Brain microvascular endothelial cell (primary cell): Measurements from ENCODE around the gene COL13A1.

Experiments used
- DNase-seq: peaks from one replicate; pipeline ENCODE4 v3.0.0-alpha.2; 2020
- H3K27ac ChIP-seq: fragments of 250-450 bp; sonication (Bioruptor Pico); 2 replicates; pipeline ENCODE4 v1.5.1; 2020; ENCODE audit warnings: mild to moderate bottlenecking, moderate library complexity
- H3K27me3 ChIP-seq: fragments of 250-450 bp; sonication (Bioruptor Pico); replicated peaks from 2 replicates; pipeline ENCODE4 v1.5.1; 2020; ENCODE audit warnings: mild to moderate bottlenecking
- H3K36me3 ChIP-seq: fragments of 250-450 bp; sonication (Bioruptor Pico); replicated peaks from 2 replicates; pipeline ENCODE4 v1.5.1; 2020; ENCODE audit warnings: mild to moderate bottlenecking
- H3K4me3 ChIP-seq: 2 replicates; pipeline ENCODE4 v1.5.1; 2011; ENCODE audit warnings: low read depth, mild to moderate bottlenecking, control low read depth, low read length, moderate library complexity
- in situ Hi-C: cut with HindIII; loops from 2 replicates; pipeline ENCODE4 v1.10.0; 2017; ENCODE audit warnings: low sequenced_read_pairs, low pct_ligation_motif_present
- TF ChIP-seq, protein P1 (sequence below): IDR thresholded peaks from 2 replicates; pipeline ENCODE4 v1.5.1; 2011; ENCODE audit warnings: low read depth, mild to moderate bottlenecking, moderate library complexity, low read length, control low read depth, inconsistent platforms; ENCODE audit errors: missing control alignments

The COL13A1 gene

DNA sequence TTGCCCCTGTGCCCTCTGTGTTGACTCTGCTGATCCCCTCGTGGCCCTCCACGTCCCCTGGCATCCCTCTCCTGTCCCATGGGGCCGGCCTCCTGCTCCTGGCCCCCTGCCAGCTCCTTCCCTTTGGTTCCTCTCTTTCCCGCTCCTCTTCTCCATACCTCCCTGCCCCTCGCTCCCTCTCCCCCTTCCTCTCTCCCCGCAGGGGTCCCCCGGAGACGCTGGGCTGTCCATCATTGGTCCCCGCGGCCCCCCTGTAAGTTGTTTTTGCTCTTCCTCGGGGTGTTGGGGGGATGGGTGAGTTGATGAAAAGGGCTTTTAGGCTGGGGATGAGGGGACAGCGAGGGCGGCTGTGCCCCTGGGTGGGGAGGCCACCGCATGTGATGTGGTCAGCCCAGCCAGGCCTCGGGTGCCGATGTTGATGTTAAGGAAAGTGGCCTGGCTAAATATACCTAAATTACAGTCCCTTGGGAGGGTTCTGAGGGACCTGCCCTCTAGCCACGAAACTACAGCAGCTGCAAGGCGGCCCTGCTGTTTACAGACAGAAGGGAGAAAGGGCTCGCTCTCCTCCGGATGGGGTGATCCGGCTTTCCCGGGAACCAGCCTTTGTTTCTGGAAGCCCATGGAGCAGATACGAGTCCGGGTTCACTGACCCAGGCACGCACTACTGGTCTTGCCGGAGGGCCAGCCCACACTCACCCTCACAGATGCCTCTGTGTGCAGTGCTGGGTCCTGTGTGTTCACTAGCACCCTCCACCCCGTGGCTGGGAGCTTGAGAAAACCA, 78.8 kb downstream of the COL13A1 start:
- DNase-seq = no peak
- TF ChIP-seq, protein P1, sequence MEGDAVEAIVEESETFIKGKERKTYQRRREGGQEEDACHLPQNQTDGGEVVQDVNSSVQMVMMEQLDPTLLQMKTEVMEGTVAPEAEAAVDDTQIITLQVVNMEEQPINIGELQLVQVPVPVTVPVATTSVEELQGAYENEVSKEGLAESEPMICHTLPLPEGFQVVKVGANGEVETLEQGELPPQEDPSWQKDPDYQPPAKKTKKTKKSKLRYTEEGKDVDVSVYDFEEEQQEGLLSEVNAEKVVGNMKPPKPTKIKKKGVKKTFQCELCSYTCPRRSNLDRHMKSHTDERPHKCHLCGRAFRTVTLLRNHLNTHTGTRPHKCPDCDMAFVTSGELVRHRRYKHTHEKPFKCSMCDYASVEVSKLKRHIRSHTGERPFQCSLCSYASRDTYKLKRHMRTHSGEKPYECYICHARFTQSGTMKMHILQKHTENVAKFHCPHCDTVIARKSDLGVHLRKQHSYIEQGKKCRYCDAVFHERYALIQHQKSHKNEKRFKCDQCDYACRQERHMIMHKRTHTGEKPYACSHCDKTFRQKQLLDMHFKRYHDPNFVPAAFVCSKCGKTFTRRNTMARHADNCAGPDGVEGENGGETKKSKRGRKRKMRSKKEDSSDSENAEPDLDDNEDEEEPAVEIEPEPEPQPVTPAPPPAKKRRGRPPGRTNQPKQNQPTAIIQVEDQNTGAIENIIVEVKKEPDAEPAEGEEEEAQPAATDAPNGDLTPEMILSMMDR = no peak
- no peak overlapping the region for H3K27ac ChIP-seq
- H3K36me3 ChIP-seq = no peaks in the 10 kb centered on the region
- no peaks in the 10 kb centered on the region for H3K27me3 ChIP-seq
- in situ Hi-C loops = no loop called here
- H3K4me3 ChIP-seq = no peak overlapping the region

DNA sequence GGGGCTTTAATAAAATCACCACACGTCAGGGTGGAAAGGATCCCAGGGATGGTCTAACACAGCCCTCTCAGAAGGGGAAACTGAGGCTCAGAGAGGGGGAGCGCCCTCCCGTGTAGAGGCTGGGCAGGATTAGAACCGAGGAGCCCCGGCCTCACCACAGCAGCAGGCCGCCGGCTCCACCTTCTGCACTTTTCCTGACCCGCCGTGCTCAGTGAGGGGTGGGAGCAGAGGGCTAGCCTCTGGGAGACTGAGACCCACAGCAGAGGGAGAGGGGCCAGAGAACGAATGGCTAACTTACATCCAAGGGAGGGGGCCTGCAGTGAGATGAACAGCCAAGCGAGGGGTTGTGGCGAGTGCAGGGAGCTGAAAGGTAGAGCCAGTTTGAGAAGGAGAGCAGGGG, 79.5 kb downstream of the COL13A1 start:
- H3K36me3 ChIP-seq = no peaks in the 10 kb centered on the region
- in situ Hi-C loops = no loop called here
- DNase-seq = no peak
- TF ChIP-seq, protein P1 = no peak
- no peak overlapping the region for H3K4me3 ChIP-seq
- no peaks in the 10 kb centered on the region for H3K27me3 ChIP-seq
- no peak overlapping the region for H3K27ac ChIP-seq

DNA sequence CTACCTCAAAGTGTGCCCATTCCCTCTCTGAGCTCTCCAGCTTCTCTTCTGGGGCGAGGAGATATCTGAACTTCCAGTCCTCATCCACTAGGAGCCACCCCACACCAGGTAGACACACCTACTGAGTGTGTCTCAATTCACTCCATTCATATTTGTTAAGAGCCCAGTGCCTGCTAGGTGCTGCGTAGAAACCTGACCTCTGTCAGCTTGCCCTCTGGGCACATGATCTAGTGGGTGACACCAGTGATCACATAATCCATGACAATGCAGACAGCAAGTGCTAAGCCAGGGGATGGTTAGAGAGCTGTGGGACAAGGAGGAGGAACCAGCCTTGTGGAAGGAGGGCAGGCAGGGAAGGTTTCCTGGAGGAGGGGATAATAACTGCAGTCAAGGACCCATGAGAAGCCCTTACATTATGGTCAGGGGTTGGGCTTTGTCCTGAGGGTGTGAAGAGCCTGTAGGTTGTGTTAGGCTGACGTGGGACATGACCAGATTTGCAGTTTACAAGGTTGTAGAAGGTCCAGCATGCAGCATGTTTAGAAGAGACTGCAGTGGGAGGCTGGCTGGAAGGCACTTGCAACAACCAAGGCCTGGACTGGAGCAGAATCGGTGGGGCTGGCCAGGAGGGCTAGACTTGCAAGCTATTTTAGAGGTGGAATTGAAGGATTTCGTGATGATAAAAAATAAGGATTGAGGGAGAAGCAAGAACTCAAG, 81.8 kb downstream of the COL13A1 start:
- DNase-seq = no peak
- Histone ChIP-seq H3K36me3 (no peaks in the 10 kb centered on the region), H3K27ac (no peak overlapping the region), H3K27me3 (no peaks in the 10 kb centered on the region), H3K4me3 (no peak overlapping the region)
- TF ChIP-seq, protein P1 = peak; percentile 30
- in situ Hi-C loops = no loop called here

DNA sequence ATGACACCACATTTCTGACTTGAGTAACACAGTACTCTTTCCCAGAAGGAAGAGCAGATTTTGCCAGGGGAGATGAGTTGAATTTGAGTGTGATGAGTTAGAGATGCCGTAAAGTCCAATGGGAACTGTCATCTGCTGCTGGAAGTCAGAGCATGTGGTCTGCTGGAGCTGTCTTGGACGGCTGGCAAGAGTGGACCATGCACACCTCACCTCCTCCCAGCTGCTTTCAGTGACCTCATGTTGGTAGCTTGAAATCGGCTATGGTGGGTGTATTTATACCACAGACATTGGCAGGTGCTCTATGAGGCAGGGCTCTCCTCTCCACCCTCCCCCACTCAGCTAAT, 82.3 kb downstream of the COL13A1 start:
- H3K4me3 ChIP-seq = no peak overlapping the region
- no peaks in the 10 kb centered on the region for H3K27me3 ChIP-seq
- no peaks in the 10 kb centered on the region for H3K36me3 ChIP-seq
- TF ChIP-seq, protein P1 = no peak
- no peak overlapping the region for H3K27ac ChIP-seq
- no peak for DNase-seq
- in situ Hi-C loops = no loop called here

DNA sequence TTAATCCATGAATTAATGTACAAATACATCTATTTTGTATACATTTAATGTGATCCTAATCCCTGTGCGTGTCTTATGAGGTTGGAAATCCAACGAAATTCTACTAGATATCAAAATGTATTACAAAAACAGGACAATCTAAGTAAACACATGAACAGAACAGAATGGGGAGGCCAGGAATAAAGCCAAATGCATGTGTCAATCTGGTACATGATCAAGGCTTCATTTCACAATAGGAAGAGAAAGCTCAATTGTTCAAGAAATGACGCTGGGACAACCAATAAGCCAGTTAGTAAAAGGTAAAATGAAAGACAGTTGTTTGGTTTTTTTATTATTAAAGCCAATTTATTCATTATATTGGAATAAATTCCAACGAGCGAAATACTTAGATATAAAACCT, 83.0 kb downstream of the COL13A1 start:
- TF ChIP-seq, protein P1 = no peak
- DNase-seq = no peak
- in situ Hi-C loops = no loop called here
- no peaks in the 10 kb centered on the region for H3K36me3 ChIP-seq
- no peak overlapping the region for H3K27ac ChIP-seq
- H3K27me3 ChIP-seq = no peaks in the 10 kb centered on the region
- H3K4me3 ChIP-seq = no peak overlapping the region
